ENCODE measurements around the gene VIPR1.

DNA sequence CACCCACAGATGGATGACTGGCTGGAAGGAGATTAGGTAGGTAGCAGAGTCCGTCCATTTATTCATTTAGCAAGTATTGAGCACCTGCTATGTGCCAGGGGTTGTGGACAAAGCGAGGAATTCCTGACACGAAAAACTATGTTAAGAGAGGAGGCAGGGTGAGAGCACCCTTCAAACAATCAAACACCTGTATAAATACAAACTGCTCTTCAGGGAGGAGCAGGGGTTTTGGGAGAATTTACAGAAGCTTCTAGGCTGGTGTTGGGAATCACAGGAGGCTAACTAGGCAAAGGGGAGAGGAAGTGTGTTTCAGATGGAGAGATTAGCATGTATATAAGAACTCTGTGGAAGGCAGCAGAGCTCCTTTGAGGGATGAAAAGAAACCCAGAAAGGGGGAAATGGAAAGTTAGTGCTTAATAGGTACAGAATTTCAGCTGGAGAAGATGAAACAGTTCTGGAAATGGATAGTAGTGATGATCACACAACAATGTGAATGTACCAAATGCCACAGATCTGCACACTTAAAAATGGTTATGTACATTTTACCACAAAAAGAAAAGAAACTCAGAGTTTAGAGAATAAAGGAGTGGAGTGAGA lies 80.1 kb downstream of the VIPR1 start:
- TF ChIP-seq, protein P1, sequence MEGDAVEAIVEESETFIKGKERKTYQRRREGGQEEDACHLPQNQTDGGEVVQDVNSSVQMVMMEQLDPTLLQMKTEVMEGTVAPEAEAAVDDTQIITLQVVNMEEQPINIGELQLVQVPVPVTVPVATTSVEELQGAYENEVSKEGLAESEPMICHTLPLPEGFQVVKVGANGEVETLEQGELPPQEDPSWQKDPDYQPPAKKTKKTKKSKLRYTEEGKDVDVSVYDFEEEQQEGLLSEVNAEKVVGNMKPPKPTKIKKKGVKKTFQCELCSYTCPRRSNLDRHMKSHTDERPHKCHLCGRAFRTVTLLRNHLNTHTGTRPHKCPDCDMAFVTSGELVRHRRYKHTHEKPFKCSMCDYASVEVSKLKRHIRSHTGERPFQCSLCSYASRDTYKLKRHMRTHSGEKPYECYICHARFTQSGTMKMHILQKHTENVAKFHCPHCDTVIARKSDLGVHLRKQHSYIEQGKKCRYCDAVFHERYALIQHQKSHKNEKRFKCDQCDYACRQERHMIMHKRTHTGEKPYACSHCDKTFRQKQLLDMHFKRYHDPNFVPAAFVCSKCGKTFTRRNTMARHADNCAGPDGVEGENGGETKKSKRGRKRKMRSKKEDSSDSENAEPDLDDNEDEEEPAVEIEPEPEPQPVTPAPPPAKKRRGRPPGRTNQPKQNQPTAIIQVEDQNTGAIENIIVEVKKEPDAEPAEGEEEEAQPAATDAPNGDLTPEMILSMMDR (IDR thresholded peaks at IDR 0.05), result peak in 1 of 12 donors; percentile 2
- no peak for TF ChIP-seq POLR2A (IDR thresholded peaks at IDR 0.05)

All from heart left ventricle (tissue), 13 donors.